SK-N-SH treated with all-trans-retinoic acid at 6 μM for 48 hours (cell line): ENCODE measurements around the gene RTL10.

Experiments
- CSDC2 ChIP-seq: fragments of 250-450 bp; sonication (Bioruptor Pico); IDR thresholded peaks from 2 replicates; pipeline ENCODE4 v1.5.0; 2020; ENCODE audit warnings: mild to moderate bottlenecking, moderate library complexity
- TCF4 ChIP-seq: fragments of 250-450 bp; sonication (Bioruptor Pico); IDR thresholded peaks from 2 replicates; pipeline ENCODE4 v1.8.0; 2021; ENCODE audit warnings: mild to moderate bottlenecking, moderate library complexity, borderline replicate concordance

DNA sequence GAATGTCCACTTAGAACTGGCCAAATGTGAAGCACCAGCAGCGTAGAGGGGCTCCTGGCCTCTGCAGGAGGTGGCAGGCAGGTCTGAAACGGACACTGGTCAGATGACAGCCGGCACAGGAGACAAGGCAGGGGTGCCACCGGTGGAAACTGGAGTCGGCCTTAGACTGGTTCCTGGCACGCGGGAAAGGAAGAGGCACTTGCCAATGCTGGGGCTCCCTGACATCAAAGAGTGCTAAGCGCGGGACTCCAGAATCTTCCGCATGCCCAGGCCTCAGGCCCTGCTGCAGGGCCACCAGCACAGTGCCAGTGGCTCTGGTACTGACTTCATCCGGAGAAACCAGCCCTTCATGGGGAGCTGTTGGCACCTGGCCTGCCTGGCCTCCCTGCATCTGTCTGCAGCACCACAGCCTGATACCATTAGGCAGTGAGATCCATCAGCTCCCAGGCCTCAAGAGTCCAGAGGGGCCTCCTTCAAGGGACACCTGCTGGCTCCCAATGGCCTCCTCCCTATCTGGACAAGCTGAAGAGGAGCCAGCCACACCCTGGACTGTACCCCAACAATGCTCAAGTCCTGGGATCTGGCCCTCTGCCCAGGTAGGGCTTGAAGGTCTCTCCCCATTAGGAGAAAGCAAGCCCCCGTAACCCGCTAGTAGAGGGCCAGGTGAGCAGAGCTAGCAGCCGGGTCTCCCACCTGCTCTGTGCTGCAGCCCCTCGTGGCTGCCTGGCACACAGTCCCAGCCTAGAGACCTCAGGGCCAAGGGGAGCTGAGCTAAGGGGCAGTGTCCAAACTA lies 29.7 kb upstream of the RTL10 start:
- TF ChIP-seq TCF4 (CRISPR knock-in tag): no peak
- TF ChIP-seq CSDC2 (CRISPR knock-in tag): no peak
